Mammary epithelial cell (primary cell): Measurements from ENCODE around the gene PXYLP1.

ENCODE experiments used
- CTCF ChIP-seq, 2 donors: IDR thresholded peaks in 1 of 2; conservative IDR thresholded peaks in 1 of 2; 2 replicates each; pipeline ENCODE4 v1.5.1; 2011 to 2012; ENCODE audit warnings: inconsistent platforms in 2 of 2, low read length in 2 of 2, mild to moderate bottlenecking in 2 of 2, control low read depth in 1 of 2, low read depth in 1 of 2; ENCODE audit not compliant: insufficient read depth in 1 of 2; ENCODE audit errors: extremely low read depth in 1 of 2
- EZH2 ChIP-seq: IDR thresholded peaks from 2 replicates; pipeline ENCODE4 v1.6.1; 2012; ENCODE audit warnings: low read length, inconsistent platforms, borderline replicate concordance

- TF ChIP-seq CTCF (conservative IDR thresholded peaks at IDR 0.05 in 1 of 2, IDR thresholded peaks at IDR 0.05 in 1 of 2; ENCODE audit: extremely low read depth in 1 of 2, insufficient read depth in 1 of 2, low read depth in 1 of 2, low read length in 2 of 2) (no peak), EZH2 (no peak)
Observed at GRCh38 chr3:141336672-141337522, 105.3 kb downstream of the PXYLP1 start.
